Breast epithelium (tissue), 3 donors: Measurements from ENCODE around the gene RABGAP1L.

Experiments used
- CTCF ChIP-seq, 3 donors: fragments of 450-650 bp; IDR thresholded peaks; one replicate each; pipeline ENCODE4 v1.5.1; 2016 to 2017; ENCODE audit warnings: antibody characterized with exemption in 3 of 3, mild to moderate bottlenecking in 3 of 3, moderate library complexity in 3 of 3
- POLR2A ChIP-seq: fragments of 450-650 bp; IDR thresholded peaks from one replicate; pipeline ENCODE4 v1.6.1; 2016; ENCODE audit warnings: antibody characterized with exemption, mild to moderate bottlenecking, moderate library complexity
- POLR2AphosphoS5 ChIP-seq, 3 donors: sonication (generic); formaldehyde crosslinking; IDR thresholded peaks; one replicate each; pipeline ENCODE4 v1.6.1; 2017; ENCODE audit warnings: antibody characterized with exemption in 3 of 3

- no peak for TF ChIP-seq CTCF (IDR thresholded peaks at IDR 0.05)
- TF ChIP-seq POLR2A: no peak
- no peak for TF ChIP-seq POLR2AphosphoS5 (IDR thresholded peaks at IDR 0.05)
Measured at GRCh38 chr1:174242856-174243255, 83.5 kb downstream of the RABGAP1L start.
